IMR-90 (cell line): Measurements from ENCODE around the gene COPZ1.

Source experiments
- FOS ChIP-seq: fragments of 150-350 bp; IDR thresholded peaks from 2 replicates; pipeline ENCODE4 v1.6.1; 2016; ENCODE audit warnings: low read depth, low read length
- TF ChIP-seq, protein P1 (sequence below): fragments of 150-350 bp; IDR thresholded peaks from 2 replicates; pipeline ENCODE4 v1.6.1; 2017; ENCODE audit warnings: mild to moderate bottlenecking, antibody characterized with exemption, low read length, low read depth

DNA sequence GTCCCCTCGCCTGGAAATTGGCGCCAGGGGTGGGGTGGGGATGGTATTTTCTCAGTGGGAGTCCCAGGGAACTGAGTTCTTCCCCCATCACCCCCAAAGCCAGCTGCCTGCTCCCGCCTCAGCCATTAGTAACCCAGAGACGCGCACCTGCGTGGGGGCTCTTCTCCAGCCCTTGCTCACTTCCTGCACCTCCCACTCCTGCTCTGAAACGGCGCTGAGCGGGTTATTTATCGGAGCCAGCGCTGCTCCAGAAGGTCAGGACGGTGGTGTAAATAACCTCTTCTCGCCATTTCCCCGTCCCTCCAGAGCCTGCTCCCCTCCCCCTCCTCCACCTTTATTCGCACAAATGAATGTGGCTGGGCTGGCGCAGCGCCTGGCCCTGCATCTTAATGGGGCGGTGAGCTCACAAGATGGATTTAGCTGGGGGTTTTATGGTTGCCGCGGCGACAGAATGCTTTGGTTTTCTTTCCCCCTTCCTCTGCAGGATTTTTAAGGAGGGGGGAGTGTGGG, 27.1 kb downstream of the COPZ1 start:
- TF ChIP-seq, protein P1, sequence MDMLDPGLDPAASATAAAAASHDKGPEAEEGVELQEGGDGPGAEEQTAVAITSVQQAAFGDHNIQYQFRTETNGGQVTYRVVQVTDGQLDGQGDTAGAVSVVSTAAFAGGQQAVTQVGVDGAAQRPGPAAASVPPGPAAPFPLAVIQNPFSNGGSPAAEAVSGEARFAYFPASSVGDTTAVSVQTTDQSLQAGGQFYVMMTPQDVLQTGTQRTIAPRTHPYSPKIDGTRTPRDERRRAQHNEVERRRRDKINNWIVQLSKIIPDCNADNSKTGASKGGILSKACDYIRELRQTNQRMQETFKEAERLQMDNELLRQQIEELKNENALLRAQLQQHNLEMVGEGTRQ, result no peak
- TF ChIP-seq FOS, result no peak
